ENCODE measurements around the gene ARHGEF16.

Gene ARHGEF16

DNA sequence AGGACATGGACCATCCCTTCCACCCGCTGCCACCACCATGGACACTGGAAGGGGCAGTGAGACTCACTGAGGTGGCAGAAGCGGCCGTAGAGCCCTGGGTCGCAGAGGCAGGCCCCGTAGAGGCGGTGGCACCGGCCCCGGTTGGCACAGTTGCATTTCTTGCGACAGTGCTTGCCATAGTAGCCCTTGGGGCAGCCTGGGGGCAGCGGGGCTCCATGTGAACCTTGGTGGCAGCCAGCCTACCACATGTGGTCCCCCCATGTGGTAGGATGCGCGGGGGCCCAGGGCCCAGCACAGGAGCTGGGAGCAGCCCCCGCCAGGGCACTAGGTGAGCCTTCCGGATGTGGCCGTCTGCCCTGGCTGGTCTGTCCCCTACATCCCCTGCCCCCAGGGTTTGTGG is 51.6 kb downstream of the ARHGEF16 start:
- no peak overlapping the region for H3K4me3 ChIP-seq (ENCODE audit: low read depth, low read length)
- DNase-seq (ENCODE audit: low read depth), result no peak
- TF ChIP-seq, protein P1, sequence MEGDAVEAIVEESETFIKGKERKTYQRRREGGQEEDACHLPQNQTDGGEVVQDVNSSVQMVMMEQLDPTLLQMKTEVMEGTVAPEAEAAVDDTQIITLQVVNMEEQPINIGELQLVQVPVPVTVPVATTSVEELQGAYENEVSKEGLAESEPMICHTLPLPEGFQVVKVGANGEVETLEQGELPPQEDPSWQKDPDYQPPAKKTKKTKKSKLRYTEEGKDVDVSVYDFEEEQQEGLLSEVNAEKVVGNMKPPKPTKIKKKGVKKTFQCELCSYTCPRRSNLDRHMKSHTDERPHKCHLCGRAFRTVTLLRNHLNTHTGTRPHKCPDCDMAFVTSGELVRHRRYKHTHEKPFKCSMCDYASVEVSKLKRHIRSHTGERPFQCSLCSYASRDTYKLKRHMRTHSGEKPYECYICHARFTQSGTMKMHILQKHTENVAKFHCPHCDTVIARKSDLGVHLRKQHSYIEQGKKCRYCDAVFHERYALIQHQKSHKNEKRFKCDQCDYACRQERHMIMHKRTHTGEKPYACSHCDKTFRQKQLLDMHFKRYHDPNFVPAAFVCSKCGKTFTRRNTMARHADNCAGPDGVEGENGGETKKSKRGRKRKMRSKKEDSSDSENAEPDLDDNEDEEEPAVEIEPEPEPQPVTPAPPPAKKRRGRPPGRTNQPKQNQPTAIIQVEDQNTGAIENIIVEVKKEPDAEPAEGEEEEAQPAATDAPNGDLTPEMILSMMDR (IDR thresholded peaks at IDR 0.05; ENCODE audit: insufficient read depth, low read depth, low read length, missing control alignments), result no peak

DNA sequence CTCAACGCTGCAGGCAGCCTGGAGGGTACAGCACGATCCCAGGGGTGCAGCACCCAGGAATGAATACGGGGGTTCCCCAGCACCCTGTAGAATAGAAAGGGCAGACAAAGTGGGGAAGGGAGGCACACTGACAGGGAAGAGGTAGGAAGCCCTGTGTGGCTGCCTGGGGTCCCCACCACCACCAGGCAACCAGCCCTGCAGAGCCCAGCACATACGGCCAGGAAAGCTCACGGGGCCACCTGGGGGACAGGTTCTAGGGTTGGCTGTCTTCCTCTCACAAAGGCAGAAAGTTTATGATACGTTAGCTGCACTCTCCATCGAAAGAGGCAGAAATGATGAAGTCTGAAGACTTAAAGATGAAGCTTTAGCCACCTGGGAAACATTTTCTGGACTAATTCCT is 52.5 kb downstream of the ARHGEF16 start:
- H3K4me3 ChIP-seq (ENCODE audit: low read depth, low read length), result no peak overlapping the region
- DNase-seq (ENCODE audit: low read depth), result no peak
- TF ChIP-seq, protein P1 (IDR thresholded peaks at IDR 0.05; ENCODE audit: insufficient read depth, low read depth, low read length, missing control alignments), result no peak

DNA sequence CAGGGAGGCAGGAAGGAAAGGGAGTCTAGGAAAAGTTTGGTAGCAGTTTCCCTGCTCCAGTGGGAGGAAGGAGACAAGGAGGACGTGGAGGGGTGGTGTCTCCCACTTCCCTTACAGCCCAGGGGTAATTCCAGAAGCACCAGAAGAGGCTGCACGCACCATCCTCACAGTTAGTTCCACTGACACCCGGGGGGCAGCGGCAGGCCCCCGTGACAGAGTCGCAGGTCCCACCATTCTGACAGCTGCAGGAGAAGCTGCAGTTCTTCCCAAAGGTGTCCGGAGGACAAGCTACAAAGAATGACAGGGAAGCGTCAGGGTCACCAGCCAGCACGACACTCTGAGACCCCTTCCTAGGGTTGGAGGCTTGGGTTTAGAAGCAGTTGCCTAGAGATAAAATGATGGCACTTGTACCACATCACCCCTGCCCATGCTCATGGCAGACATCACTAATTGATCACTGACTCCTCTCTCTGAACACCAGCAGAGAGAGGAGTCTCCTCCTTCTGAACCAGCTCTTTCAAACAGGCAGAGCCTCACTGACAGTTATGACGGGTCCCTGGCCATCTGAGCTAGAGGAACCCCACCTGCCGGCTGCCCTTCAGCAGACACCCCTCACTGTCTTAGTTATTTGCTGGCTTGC is 53.3 kb downstream of the ARHGEF16 start:
- DNase-seq (ENCODE audit: low read depth), result no peak
- TF ChIP-seq, protein P1 (IDR thresholded peaks at IDR 0.05; ENCODE audit: insufficient read depth, low read depth, low read length, missing control alignments), result no peak
- no peak overlapping the region for H3K4me3 ChIP-seq (ENCODE audit: low read depth, low read length)

DNA sequence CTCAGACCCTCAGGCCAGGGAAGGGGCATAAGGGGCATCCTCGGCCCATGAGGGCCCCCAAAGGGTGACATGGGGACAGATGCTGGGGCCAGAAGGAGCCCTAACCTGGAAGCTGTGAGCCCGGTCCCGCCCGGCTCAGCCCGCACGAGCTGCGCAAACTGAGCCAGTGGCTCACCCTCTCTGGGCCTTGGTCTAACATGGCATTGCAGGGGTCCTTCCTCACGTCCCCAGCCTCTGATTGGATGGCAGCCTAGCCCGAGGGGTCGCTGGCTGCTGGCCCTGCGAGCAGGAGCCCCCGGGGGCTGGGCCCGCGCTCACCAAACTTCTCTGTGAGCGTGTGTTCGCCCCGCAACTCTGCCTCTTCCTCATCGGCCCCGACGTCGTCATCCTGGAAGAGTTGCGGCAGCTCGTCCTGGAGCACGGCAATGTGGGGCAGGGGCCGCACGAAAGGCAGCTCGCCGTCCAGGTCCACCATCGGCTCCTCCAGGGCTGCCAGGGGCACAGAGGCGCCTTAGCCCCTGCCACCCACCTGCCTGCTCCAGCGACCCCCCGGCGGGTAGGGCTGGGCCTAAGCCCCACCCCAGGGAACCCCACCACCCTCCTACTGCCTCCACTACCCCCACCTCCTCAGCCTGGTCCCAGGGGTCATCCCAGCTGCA is 54.4 kb downstream of the ARHGEF16 start:
- DNase-seq (ENCODE audit: low read depth), result no peak
- TF ChIP-seq, protein P1 (IDR thresholded peaks at IDR 0.05; ENCODE audit: insufficient read depth, low read depth, low read length, missing control alignments), result no peak
- no peak overlapping the region for H3K4me3 ChIP-seq (ENCODE audit: low read depth, low read length)

DNA sequence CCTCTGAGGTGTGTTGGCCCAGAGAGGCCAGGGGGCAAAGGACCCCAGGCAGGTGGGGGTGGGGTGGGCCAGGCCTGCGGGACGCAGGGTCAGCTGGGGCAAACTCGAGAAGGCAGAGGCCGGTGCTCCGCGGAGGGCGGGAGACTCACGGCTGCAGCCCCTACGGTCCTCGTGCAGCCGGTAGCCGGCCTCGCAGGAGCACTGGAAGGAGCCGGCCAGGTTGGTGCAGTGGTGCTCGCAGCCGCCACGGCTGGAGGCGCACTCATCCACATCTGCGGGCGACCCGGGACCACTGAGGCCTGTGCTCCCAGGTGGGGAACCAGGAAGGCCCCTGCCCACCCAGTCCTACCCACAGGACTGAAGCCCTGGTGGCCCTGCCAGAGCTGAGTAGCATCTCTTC is 55.3 kb downstream of the ARHGEF16 start:
- H3K4me3 ChIP-seq (ENCODE audit: low read depth, low read length), result no peak overlapping the region
- TF ChIP-seq, protein P1 (IDR thresholded peaks at IDR 0.05; ENCODE audit: insufficient read depth, low read depth, low read length, missing control alignments), result no peak
- DNase-seq (ENCODE audit: low read depth), result no peak

DNA sequence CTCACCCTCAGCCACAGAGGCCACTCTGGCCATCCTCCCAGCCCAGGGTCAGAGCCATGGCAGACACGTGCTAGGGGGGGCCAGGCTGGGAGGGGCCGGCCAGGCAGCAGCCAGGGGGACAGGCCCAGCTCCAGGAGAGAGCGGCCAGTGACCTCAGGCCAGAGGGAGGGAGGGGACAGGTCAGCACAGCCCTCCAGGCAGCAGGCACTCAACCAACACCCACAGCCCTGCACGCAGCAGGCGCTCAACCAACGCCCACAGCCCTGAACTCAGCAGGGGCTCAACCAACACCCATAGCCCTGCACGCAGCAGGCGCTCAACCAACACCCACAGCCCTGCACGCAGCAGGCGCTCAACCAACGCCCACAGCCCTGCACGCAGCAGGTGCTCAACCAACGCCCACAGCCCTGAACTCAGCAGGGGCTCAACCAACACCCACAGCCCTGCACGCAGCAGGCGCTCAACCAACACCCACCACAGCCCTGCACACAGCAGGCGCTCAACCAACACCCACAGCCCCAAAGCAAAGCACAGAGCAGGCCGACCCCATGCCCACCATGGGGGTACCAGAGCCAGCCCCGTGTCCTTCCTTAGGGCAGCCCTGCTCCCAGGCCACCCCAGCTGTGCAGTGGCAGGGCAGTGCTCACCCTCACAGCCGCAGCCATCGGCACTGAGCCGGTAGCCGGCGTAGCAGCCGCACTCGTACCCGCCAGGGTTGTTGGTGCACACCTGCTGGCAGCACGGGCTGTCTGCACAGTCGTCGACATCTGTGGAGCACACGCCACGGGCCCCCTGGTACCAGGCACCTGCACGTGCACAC is 55.9 kb downstream of the ARHGEF16 start:
- H3K4me3 ChIP-seq (ENCODE audit: low read depth, low read length), result no peak overlapping the region
- TF ChIP-seq, protein P1 (IDR thresholded peaks at IDR 0.05; ENCODE audit: insufficient read depth, low read depth, low read length, missing control alignments), result no peak
- DNase-seq (ENCODE audit: low read depth), result no peak
